Measurements from ENCODE around the gene DPY19L1. TPM values are rescaled to one million over a fixed set of nuclear protein-coding genes. Genes with fewer than 3 reads are reported as not detected.

DPY19L1 gene
- total and polyA plus RNA-seq, 8 donors: 42.8 to 72.9 (median 51.5) TPM

DNA sequence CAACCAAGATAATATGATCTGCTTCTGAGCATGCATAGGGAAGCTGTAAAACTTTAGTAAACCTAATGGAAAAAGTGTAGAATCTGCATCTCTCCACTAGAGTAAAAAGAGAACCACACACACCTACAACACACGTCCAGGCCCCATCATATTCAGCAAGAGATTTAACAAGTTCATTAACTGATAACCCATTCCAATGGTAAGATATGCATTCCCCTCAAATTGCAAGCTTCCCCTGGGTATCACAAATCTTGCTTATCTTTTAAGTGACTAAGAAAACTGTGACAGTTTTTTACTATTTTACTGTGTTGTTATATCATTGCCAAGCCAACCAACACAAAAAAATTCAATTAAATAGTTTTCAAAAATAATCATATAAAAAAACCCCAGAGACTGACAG, 8.0 kb downstream of the DPY19L1 start:
- TF ChIP-seq, protein P1, sequence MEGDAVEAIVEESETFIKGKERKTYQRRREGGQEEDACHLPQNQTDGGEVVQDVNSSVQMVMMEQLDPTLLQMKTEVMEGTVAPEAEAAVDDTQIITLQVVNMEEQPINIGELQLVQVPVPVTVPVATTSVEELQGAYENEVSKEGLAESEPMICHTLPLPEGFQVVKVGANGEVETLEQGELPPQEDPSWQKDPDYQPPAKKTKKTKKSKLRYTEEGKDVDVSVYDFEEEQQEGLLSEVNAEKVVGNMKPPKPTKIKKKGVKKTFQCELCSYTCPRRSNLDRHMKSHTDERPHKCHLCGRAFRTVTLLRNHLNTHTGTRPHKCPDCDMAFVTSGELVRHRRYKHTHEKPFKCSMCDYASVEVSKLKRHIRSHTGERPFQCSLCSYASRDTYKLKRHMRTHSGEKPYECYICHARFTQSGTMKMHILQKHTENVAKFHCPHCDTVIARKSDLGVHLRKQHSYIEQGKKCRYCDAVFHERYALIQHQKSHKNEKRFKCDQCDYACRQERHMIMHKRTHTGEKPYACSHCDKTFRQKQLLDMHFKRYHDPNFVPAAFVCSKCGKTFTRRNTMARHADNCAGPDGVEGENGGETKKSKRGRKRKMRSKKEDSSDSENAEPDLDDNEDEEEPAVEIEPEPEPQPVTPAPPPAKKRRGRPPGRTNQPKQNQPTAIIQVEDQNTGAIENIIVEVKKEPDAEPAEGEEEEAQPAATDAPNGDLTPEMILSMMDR (IDR thresholded peaks at IDR 0.05): no peak
- ATAC-seq (no peak), DNase-seq (no peak)
- Histone ChIP-seq H3K36me3 (no peaks in the 10 kb centered on the region), H3K4me3 (no peak overlapping the region), H3K27me3 (no peaks in the 10 kb centered on the region), H3K9me3 (no peaks in the 10 kb centered on the region), H3K4me1 (no peaks in the 10 kb centered on the region), H3K27ac (no peak overlapping the region)
- intact Hi-C loops (cut with DNase I): no loop called here

DNA sequence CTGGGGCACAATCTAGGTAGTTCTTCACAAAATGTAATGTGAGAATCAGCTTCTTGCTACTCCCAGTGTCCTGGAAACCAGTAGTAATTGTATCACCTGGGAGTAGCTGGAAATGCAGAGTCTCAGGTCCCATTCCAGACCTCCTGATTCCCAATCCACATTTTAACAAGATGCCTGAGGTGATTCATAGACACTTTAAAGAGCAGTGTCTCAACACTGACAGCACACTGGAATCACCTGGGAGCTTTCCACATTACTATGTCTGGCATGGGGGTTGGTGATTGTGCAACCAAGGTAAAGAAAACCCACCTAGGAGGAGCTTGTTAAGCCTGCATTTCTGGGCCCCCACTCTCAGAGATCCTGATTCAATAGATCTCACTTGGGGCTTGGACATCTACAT, 11.1 kb downstream of the DPY19L1 start:
- H3K27ac ChIP-seq: no peak overlapping the region
- H3K4me3 ChIP-seq: no peak overlapping the region
- H3K36me3 ChIP-seq: no peaks in the 10 kb centered on the region
- H3K9me3 ChIP-seq: no peaks in the 10 kb centered on the region
- TF ChIP-seq, protein P1 (IDR thresholded peaks at IDR 0.05): no peak
- no peaks in the 10 kb centered on the region for H3K4me1 ChIP-seq
- intact Hi-C loops (cut with DNase I): no loop called here
- H3K27me3 ChIP-seq: no peaks in the 10 kb centered on the region
- peak; percentile 57 for ATAC-seq
- no peak for DNase-seq

DNA sequence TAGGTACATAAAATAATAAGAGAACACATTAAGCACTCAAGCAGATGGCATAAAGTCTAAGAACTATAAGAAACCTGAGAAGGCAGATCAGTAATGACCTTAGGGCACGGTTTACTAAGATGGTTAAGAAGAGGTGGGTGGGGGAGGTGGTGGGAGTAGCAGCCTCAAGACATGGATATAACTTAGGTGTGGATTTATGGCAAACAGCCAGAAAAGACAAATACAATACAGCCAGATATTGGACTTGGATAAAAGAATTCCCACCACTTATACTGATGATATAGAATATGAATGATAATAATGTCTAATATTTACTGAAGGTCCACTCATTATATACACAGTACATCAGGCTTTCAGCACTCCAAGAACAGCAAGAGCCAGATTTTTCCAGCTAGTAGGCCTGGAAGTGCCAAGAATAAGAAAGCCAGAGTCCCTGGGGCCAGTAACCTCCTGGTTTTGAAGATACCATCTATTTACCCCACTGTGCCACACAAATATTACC, 11.9 kb downstream of the DPY19L1 start:
- no peaks in the 10 kb centered on the region for H3K36me3 ChIP-seq
- TF ChIP-seq, protein P1 (IDR thresholded peaks at IDR 0.05): no peak
- no peak overlapping the region for H3K27ac ChIP-seq
- no peaks in the 10 kb centered on the region for H3K4me1 ChIP-seq
- no peaks in the 10 kb centered on the region for H3K27me3 ChIP-seq
- ATAC-seq (peak; percentile 31), DNase-seq (no peak)
- no peaks in the 10 kb centered on the region for H3K9me3 ChIP-seq
- H3K4me3 ChIP-seq: no peak overlapping the region
- intact Hi-C loops (cut with DNase I): no loop called here

DNA sequence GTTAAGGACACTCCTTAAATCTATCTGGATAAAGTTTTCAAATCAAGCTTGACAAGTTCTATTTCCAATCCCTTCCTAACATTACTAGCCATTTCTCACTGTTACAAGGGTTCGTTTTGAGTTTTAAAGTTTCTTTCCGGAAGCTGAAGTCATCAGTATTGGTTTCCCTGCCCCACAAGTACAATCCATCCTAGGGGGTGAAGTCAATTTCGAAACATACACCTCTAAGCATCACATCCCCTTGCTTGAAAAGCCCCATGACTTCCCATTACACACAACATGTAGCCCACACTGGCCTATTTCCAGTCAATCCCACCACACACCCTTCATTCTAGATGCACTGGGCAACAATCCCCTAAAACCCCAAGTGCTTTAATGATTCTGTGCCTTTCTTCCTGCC, 13.0 kb downstream of the DPY19L1 start:
- DNase-seq (no peak), ATAC-seq (no peak)
- TF ChIP-seq, protein P1 (IDR thresholded peaks at IDR 0.05): no peak
- Histone ChIP-seq H3K4me1 (no peaks in the 10 kb centered on the region), H3K27me3 (no peaks in the 10 kb centered on the region), H3K4me3 (no peak overlapping the region), H3K9me3 (no peaks in the 10 kb centered on the region), H3K36me3 (no peaks in the 10 kb centered on the region), H3K27ac (no peak overlapping the region)
- intact Hi-C loops (cut with DNase I): no loop called here

DNA sequence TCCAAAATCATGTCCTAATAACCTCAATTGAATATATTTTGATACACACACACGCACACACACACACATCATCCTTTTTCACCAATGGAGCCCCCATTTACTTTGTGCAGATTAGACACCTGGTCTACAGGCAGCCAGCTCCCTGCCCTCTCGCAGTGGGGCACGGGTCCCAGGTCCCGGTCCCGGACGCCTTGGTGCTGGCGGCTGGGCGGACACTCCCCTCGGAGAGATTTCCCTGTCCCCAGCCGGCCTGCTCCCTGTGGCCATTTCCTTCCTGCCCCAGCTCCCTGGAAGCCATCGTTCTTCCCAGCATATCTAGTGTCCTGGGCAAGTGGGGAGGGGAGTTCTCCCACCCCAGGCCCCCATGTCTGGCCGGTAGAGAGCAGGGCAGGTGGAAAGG, 14.6 kb downstream of the DPY19L1 start:
- intact Hi-C loops (cut with DNase I): no loop called here
- TF ChIP-seq, protein P1 (IDR thresholded peaks at IDR 0.05): no peak
- Histone ChIP-seq H3K36me3 (no peaks in the 10 kb centered on the region), H3K4me1 (no peaks in the 10 kb centered on the region), H3K9me3 (no peaks in the 10 kb centered on the region), H3K27me3 (no peaks in the 10 kb centered on the region), H3K4me3 (no peak overlapping the region), H3K27ac (no peak overlapping the region)
- no peak for ATAC-seq
- DNase-seq: peak in 1 of 4 donors; percentile 65

Measured in left lung (tissue), 10 donors.